K562 (cell line): ENCODE measurements around the gene LAMB1. TPM values are rescaled to one million over a fixed set of nuclear protein-coding genes. Genes with fewer than 3 reads are reported as not detected.

Experiments used
- CAMTA2 ChIP-seq: fragments of 250-450 bp; sonication (Bioruptor Pico); conservative IDR thresholded peaks from 2 replicates; pipeline ENCODE4 v1.5.1; 2022
- CHD2 ChIP-seq: IDR thresholded peaks from 2 replicates; pipeline ENCODE4 v1.6.1; 2011; ENCODE audit warnings: low read depth, low read length
- ETV1 ChIP-seq: fragments of 450-650 bp; conservative IDR thresholded peaks from 2 replicates; pipeline ENCODE4 v1.6.1; 2016; ENCODE audit warnings: missing genetic modification characterization, control low read depth, low read depth, missing compliant biosample characterization
- FUS ChIP-seq: fragments of 200-400 bp; formaldehyde crosslinking; optimal IDR thresholded peaks from 2 replicates; pipeline ENCODE3; 2017; ENCODE audit warnings: low read depth, low read length
- HNRNPL ChIP-seq: fragments of 200-400 bp; formaldehyde crosslinking; IDR thresholded peaks from 2 replicates; pipeline ENCODE4 v1.6.1; 2017; ENCODE audit warnings: low read depth, mild to moderate bottlenecking, low read length
- ILK ChIP-seq: fragments of 450-650 bp; IDR thresholded peaks from 2 replicates; pipeline ENCODE4 v1.6.1; 2016; ENCODE audit warnings: missing genetic modification characterization, low read depth, mild to moderate bottlenecking, missing compliant biosample characterization, moderate library complexity, borderline replicate concordance
- NEUROD1 ChIP-seq: fragments of 150-350 bp; IDR thresholded peaks from 2 replicates; pipeline ENCODE4 v1.6.1; 2014; ENCODE audit warnings: borderline replicate concordance, low read length, low read depth; ENCODE audit not compliant: partially characterized antibody
- NONO ChIP-seq, 2 experiments: fragments of 200-400 bp in 1 of 2; fragments of 450-650 bp in 1 of 2; formaldehyde crosslinking in 1 of 2; IDR thresholded peaks; 2 replicates each; pipeline ENCODE4 v1.6.1; 2017; ENCODE audit warnings: low read depth in 2 of 2, mild to moderate bottlenecking in 2 of 2, moderate library complexity in 2 of 2, low read length in 1 of 2
- POLR3G ChIP-seq: IDR thresholded peaks from 2 replicates; pipeline ENCODE4 v1.6.1; 2011; ENCODE audit not compliant: insufficient read length, insufficient replicate concordance; ENCODE audit errors: extremely low read depth
- SAFB2 ChIP-seq: fragments of 200-400 bp; formaldehyde crosslinking; IDR thresholded peaks from 2 replicates; pipeline ENCODE4 v1.6.1; 2018; ENCODE audit warnings: borderline replicate concordance, low read length, low read depth, moderate library complexity; ENCODE audit not compliant: severe bottlenecking
- SAP30 ChIP-seq: fragments of 200-600 bp; sonication (generic); IDR thresholded peaks from 2 replicates; pipeline ENCODE4 v1.6.1; 2012; ENCODE audit warnings: borderline replicate concordance, low read depth, mild to moderate bottlenecking, moderate library complexity, low read length, control low read depth, inconsistent platforms; ENCODE audit not compliant: insufficient read depth, poor library complexity, severe bottlenecking
- SPI1 ChIP-seq: IDR thresholded peaks from 2 replicates; pipeline ENCODE4 v1.6.1; 2011; ENCODE audit warnings: low read depth, low read length, control low read depth, borderline replicate concordance
- TAF1 ChIP-seq: IDR thresholded peaks from 2 replicates; pipeline ENCODE4 v1.6.1; 2011; ENCODE audit warnings: mild to moderate bottlenecking, low read length, moderate library complexity; ENCODE audit not compliant: insufficient read depth, control insufficient read depth, severe bottlenecking; ENCODE audit errors: extremely low read depth
- TAF7 ChIP-seq: fragments of 450-650 bp; IDR thresholded peaks from 2 replicates; pipeline ENCODE4 v1.6.1; 2016; ENCODE audit warnings: missing genetic modification characterization, missing compliant biosample characterization
- TEAD4 ChIP-seq, 2 experiments: sonication (generic) in 1 of 2; formaldehyde crosslinking in 1 of 2; IDR thresholded peaks; 2 replicates each; pipeline versions ENCODE4 v1.6.1 to v1.8.0; 2012 to 2022; ENCODE audit warnings: borderline replicate concordance in 1 of 2, inconsistent platforms in 1 of 2, low read length in 1 of 2, mild to moderate bottlenecking in 1 of 2, missing genetic modification reagents in 1 of 2
- ZNF696 ChIP-seq: fragments of 250-450 bp; sonication (Bioruptor Pico); conservative IDR thresholded peaks from 2 replicates; pipeline ENCODE4 v1.4.0; 2020; ENCODE audit warnings: mild to moderate bottlenecking, moderate library complexity
- polyA plus RNA-seq, 8 experiments: library from polyadenylated mRNA; depleted of rRNA in 4 of 8; stranded (reverse) in 5 of 8; unstranded in 3 of 8; fragments of >200 nt; fragmentation: Nextera tagmentation in 2 of 8; fragmentation: Illumina TruSeq in 1 of 8; extraction: Ambion mirVana in 2 of 8; extraction: Trizol in 1 of 8; gene quantifications; 2 replicates each; pipeline versions ENCODE4 v1.2.1 to v1.2.3, GENCODE V29; 2011 to 2014; ENCODE audit warnings: inconsistent platforms in 1 of 8, missing spikeins in 1 of 8
- total RNA-seq, 7 experiments: library from RNA; depleted of rRNA in 6 of 7; stranded (reverse); fragments of >200 nt in 6 of 7; fragmentation: Illumina TruSeq in 2 of 7; extraction: Trizol in 2 of 7; gene quantifications; 2 replicates each; pipeline versions ENCODE4 v1.2.1 to v1.2.3, GENCODE V29; 2011 to 2021; ENCODE audit warnings: low replicate concordance in 1 of 7
- TF ChIP-seq, protein P1 (sequence below): fragments of 450-650 bp; IDR thresholded peaks from one replicate; pipeline ENCODE4 v1.6.1; 2018; ENCODE audit warnings: mild to moderate bottlenecking, moderate library complexity; ENCODE audit not compliant: partially characterized antibody
- TF ChIP-seq, protein P2 (sequence below): fragments of 450-650 bp; formaldehyde crosslinking; IDR thresholded peaks from 2 replicates; pipeline ENCODE4 v1.4.0; 2020; ENCODE audit warnings: mild to moderate bottlenecking, moderate library complexity
- TF ChIP-seq, protein P3 (sequence below): fragments of 450-650 bp; formaldehyde crosslinking; IDR thresholded peaks from 2 replicates; pipeline ENCODE4 v1.4.0; 2020; ENCODE audit warnings: mild to moderate bottlenecking, moderate library complexity

The LAMB1 gene
- total and polyA plus RNA-seq, 9 of the 15 experiments (the other 6 are each of a cell fraction or from before 2014, with no cell fraction given): 6.0 to 17.7 (median 12.3) TPM

DNA sequence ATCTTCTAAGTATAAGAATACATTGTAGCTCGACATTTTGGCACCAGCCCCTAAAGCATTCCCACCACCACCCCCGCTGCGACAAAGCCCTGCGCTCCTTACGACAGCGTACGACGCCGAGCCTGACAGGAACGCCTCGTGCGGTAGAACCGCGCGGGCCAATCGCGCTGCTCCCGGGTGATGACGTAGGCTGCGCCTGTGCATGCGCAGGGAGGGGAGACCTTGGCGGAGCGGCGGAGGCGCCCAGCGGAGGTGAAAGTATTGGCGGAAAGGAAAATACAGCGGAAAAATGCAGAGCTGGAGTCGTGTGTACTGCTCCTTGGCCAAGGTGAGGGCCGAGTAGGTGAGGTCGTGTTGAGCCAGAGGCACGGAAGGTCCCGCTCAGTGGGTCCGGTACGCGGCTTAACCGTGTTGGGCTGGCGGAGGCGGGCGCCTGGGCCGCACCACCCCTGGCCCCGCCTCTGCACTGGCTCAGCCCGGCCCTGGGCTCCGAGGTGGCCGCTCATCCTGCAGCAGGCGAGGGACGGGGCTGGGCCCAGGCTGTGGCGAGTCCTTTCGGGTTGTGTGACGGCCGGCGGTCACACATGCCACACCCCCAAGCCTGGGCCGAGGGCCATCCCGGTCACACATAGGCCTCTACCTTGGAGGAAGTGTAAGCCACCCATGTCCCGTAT, 111.9 kb downstream of the LAMB1 start, which contains the start of gene DLD (continued):
- TF ChIP-seq, protein P1, sequence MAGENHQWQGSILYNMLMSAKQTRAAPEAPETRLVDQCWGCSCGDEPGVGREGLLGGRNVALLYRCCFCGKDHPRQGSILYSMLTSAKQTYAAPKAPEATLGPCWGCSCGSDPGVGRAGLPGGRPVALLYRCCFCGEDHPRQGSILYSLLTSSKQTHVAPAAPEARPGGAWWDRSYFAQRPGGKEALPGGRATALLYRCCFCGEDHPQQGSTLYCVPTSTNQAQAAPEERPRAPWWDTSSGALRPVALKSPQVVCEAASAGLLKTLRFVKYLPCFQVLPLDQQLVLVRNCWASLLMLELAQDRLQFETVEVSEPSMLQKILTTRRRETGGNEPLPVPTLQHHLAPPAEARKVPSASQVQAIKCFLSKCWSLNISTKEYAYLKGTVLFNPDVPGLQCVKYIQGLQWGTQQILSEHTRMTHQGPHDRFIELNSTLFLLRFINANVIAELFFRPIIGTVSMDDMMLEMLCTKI: no peak
- peak; percentile 35 for TF ChIP-seq NEUROD1
- TF ChIP-seq ETV1 (tag): peak; percentile 47
- no peak for TF ChIP-seq FUS
- TF ChIP-seq ILK (tag): no peak
- TF ChIP-seq HNRNPL: 0 out of 2 replicates have a peak, but pooled peaks have one; percentile 30
- peak; percentile 46; the same call in 1 of the 2 replicates for TF ChIP-seq TEAD4 (IDR thresholded peaks at IDR 0.05; ENCODE audit: low read length)
- TF ChIP-seq TEAD4 (CRISPR knock-in tag; IDR thresholded peaks at IDR 0.05; ENCODE audit: borderline replicate concordance): no peak
- no peak for TF ChIP-seq SAFB2
- TF ChIP-seq SAP30: peak; percentile 85
- TF ChIP-seq, protein P2, sequence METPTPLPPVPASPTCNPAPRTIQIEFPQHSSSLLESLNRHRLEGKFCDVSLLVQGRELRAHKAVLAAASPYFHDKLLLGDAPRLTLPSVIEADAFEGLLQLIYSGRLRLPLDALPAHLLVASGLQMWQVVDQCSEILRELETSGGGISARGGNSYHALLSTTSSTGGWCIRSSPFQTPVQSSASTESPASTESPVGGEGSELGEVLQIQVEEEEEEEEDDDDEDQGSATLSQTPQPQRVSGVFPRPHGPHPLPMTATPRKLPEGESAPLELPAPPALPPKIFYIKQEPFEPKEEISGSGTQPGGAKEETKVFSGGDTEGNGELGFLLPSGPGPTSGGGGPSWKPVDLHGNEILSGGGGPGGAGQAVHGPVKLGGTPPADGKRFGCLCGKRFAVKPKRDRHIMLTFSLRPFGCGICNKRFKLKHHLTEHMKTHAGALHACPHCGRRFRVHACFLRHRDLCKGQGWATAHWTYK (CRISPR knock-in tag): peak; percentile 37
- peak; percentile 69 for TF ChIP-seq TAF1
- TF ChIP-seq, protein P3, sequence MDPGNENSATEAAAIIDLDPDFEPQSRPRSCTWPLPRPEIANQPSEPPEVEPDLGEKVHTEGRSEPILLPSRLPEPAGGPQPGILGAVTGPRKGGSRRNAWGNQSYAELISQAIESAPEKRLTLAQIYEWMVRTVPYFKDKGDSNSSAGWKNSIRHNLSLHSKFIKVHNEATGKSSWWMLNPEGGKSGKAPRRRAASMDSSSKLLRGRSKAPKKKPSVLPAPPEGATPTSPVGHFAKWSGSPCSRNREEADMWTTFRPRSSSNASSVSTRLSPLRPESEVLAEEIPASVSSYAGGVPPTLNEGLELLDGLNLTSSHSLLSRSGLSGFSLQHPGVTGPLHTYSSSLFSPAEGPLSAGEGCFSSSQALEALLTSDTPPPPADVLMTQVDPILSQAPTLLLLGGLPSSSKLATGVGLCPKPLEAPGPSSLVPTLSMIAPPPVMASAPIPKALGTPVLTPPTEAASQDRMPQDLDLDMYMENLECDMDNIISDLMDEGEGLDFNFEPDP (CRISPR knock-in tag): no peak
- no peak for TF ChIP-seq ZNF696 (CRISPR knock-in tag)
- TF ChIP-seq CAMTA2 (CRISPR knock-in tag): no peak
- peak in 1 of 2 experiments; percentile 68; a peak in 2 of 4 replicates for TF ChIP-seq NONO (IDR thresholded peaks at IDR 0.05; ENCODE audit: low read depth in 2 of 2, low read length in 1 of 2)
- peak; percentile 81 for TF ChIP-seq TAF7
- TF ChIP-seq SPI1: no peak
- TF ChIP-seq POLR3G: no peak
- peak; percentile 59; the same call in 1 of the 2 replicates for TF ChIP-seq CHD2
